ENCODE results near the gene TCEAL2. TPM values are rescaled to one million over a fixed set of nuclear protein-coding genes. Genes with fewer than 3 reads are reported as not detected.

TCEAL2 gene
- total RNA-seq, 1 donor, result not detected

Other genes starting within 250 kb of the TCEAL2 start
- gene ZMAT1, start 193.7 kb upstream of the TCEAL2 start, total RNA-seq, result 0.43 and 0.64 TPM in 2 replicates
- gene TCEAL6, start 16.8 kb downstream of the TCEAL2 start, total RNA-seq, result not detected in 2 replicates
- not detected in 2 replicates for gene BEX5, start 30.3 kb downstream of the TCEAL2 start, total RNA-seq
- gene TCP11X1, start 89.6 kb downstream of the TCEAL2 start, total RNA-seq, result not detected in 2 replicates
- gene NXF2, start 121.5 kb downstream of the TCEAL2 start, total RNA-seq, result not detected in 2 replicates